Adrenal gland (tissue), 5 donors: Measurements from ENCODE around the gene SIRPB1.

Source experiments
- POLR2A ChIP-seq, 2 donors: fragments of 450-650 bp; IDR thresholded peaks; one replicate each; pipeline ENCODE4 v1.6.1; 2017; ENCODE audit warnings: antibody characterized with exemption in 2 of 2, mild to moderate bottlenecking in 2 of 2, moderate library complexity in 1 of 2
- TF ChIP-seq, protein P1 (sequence below), 6 experiments: fragments of 450-650 bp in 4 of 6; fragments of 200-600 bp in 2 of 6; sonication (generic) in 1 of 6; IDR thresholded peaks; 1 replicate in 5 of 6; 2 replicates in 1 of 6; pipeline versions ENCODE4 v1.5.1 to v1.8.0; 2016 to 2021; ENCODE audit warnings: antibody characterized with exemption in 6 of 6, mild to moderate bottlenecking in 2 of 6, moderate library complexity in 1 of 6
- donor health status: DM: no; HTN: no; CAD: no.

GRCh38 chr20:1669304-1669703, 49.5 kb upstream of the SIRPB1 start:
- TF ChIP-seq, protein P1, sequence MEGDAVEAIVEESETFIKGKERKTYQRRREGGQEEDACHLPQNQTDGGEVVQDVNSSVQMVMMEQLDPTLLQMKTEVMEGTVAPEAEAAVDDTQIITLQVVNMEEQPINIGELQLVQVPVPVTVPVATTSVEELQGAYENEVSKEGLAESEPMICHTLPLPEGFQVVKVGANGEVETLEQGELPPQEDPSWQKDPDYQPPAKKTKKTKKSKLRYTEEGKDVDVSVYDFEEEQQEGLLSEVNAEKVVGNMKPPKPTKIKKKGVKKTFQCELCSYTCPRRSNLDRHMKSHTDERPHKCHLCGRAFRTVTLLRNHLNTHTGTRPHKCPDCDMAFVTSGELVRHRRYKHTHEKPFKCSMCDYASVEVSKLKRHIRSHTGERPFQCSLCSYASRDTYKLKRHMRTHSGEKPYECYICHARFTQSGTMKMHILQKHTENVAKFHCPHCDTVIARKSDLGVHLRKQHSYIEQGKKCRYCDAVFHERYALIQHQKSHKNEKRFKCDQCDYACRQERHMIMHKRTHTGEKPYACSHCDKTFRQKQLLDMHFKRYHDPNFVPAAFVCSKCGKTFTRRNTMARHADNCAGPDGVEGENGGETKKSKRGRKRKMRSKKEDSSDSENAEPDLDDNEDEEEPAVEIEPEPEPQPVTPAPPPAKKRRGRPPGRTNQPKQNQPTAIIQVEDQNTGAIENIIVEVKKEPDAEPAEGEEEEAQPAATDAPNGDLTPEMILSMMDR (IDR thresholded peaks at IDR 0.05) = no peak
- TF ChIP-seq POLR2A (IDR thresholded peaks at IDR 0.05) = no peak
